HG03571 (cell line): Measurements from ENCODE around the gene C11orf91.
"Not testable (repeated sequence)": the region's sequence is repeated elsewhere in the genome, so short reads cannot be mapped to it uniquely, and the experiment has no call there.

Source experiments
- ATAC-seq: cut with Tn5 transposase; IDR thresholded peaks from one replicate; pipeline ENCODE4 v1.9.1; 2021; ENCODE audit not compliant: unreplicated experiment

Gene C11orf91

DNA sequence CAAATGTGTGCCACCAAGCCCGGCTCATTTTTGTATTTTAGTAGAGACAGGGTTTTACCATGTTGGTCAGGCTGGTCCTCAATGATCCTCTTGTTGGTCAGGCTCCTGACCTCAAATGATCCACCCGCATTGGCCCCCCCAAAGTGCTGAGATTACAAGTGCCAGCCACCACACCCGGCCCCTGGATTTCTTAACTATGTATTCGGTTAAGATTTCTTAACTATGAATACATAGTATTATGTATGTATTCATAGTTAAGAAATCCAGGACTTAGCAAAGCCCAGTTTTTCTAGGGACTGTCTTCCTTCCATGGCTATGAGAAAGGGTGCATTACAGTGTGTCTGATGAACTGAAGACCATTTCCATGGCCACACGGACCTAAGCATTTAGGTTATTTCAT is 1.7 kb downstream of the C11orf91 start:
- no peak for ATAC-seq

DNA sequence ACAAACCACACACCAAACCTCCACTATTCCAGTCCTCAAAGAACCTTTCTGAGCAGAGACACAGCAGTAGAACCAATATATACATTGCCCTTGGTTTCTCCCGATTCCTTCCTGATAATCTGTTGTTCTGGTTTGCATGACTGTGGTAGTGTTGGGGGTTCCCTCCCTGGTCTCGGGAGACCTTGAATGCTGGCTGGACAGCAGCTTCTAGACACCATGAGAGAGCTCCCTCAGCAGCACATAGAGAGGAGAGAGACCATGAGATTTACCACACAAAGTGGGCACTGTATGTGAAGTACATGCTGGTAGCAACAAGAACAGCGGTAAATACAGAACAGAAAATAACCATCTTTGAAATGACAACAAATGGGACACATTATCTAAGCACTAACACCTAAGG is 2.6 kb downstream of the C11orf91 start:
- ATAC-seq = no peak

- ATAC-seq = no peak
Observed at GRCh38 chr11:33696931-33697638, 3.5 kb downstream of the C11orf91 start.

DNA sequence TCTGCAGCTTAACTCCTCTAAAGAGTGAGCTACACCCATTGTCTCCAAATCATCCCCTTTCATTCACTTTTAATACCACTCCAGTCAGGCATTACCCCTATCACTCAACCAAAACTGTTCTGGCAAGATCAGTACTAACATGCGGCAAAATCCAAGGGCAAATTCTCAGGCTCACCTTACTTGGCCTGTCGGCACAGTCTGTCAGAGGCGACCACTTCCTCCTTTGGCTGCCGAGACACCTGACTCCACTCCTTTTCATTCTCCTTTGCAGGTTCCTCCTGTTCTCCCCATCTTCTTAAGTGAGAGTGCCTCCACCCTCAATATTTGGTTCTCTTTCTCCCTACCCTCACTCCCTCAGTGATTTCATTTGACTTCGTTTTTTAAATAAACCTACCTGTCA is 4.2 kb downstream of the C11orf91 start:
- no peak for ATAC-seq

GRCh38 chr11:33695051-33695566 is 5.5 kb downstream of the C11orf91 start:
- no peak for ATAC-seq

DNA sequence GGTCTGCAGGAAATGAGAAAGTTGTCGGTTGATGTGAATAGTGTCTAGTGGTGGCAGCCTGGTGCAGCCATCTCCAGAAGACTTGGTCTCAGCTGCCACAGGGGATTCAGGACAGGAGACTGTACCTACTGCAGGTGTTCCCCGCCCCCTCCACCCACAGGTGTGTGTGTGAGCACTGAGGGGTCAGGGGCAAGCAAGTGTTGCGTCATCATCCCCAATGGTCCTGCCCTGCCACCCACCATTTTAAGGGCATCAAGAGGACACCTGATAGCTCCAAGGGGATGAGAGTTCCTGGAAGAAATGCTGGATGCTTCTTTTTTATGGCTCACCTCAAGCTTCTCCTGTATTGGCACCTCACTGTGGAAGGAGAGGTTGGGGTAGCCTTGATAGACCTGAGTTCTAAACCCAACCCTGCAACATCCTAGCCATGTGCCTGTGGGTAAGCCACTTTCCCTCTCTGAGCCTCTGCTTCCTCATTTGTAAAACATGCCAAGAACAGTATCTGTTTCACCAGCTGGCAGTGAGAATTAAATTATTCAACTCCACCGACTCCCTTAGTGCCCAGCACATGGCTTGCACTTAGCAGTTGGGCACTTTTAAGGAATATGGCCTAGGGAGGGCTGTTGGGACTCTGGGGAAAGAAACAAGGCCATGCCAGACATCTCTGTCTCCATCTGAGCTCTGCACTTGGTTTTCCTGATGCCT is 6.1 kb downstream of the C11orf91 start:
- no peak for ATAC-seq

DNA sequence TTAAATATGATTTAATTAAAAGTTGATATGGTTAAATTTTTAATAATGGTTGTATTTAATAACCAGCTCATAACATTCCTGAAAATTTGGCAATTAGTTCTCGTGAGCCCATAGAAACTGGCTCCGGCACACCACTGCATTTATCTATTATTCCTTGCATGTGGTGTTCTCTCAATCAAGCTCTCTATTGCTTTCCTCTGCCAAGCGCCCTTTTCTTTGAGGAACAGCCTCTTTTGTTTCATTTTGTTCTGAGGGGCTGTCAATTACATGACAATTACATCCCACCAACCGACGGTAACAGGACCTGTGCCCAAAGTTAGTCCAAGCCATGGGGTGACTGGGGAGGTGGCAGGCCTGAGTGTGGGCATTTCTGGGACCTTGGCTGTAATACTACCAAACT is 8.1 kb downstream of the C11orf91 start:
- no peak for ATAC-seq

- ATAC-seq = no peak
Observed at GRCh38 chr11:33692013-33692504, 8.6 kb downstream of the C11orf91 start.

- no peak for ATAC-seq
Observed at GRCh38 chr11:33691066-33691864, 9.4 kb downstream of the C11orf91 start.

DNA sequence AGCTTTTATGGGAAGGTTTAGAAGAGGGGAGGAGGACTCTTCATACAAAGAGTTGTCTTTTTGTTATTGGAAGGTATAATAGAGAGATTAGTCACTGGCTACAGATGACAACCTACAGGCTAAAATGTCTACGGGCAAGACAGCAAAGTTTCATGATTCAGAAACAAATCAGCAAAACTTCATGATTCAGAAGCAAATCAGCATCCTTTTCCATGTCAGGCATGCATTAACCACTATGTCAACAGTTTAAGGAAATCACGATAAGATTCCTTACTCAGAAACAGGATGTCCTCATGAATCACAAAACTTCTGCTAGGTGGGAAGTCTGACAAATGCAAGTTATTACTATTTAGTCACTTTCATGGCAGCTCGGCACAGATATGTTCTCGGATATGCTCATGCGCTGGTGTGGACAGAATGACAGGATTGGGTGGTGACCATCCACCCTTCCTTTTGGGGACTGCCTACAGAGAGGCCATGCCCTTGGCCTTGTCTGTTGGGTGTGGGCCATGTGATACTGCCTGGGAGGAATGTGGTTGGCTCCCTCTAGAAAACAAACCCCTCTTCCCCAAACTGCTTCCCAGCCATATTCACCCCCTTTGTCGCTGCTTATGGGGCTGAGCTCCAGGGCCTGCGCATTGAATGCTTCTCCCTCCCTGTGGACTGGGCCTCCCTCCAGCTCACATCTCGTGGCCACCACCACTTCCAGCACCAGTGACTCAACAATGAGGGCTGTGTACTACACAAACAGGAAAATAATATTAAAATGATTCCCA is 10.1 kb downstream of the C11orf91 start:
- no peak for ATAC-seq

- ATAC-seq = no peak
Observed at GRCh38 chr11:33689501-33689900, 11.1 kb downstream of the C11orf91 start.

GRCh38 chr11:33689085-33689484 is 11.5 kb downstream of the C11orf91 start:
- ATAC-seq = no peak

DNA sequence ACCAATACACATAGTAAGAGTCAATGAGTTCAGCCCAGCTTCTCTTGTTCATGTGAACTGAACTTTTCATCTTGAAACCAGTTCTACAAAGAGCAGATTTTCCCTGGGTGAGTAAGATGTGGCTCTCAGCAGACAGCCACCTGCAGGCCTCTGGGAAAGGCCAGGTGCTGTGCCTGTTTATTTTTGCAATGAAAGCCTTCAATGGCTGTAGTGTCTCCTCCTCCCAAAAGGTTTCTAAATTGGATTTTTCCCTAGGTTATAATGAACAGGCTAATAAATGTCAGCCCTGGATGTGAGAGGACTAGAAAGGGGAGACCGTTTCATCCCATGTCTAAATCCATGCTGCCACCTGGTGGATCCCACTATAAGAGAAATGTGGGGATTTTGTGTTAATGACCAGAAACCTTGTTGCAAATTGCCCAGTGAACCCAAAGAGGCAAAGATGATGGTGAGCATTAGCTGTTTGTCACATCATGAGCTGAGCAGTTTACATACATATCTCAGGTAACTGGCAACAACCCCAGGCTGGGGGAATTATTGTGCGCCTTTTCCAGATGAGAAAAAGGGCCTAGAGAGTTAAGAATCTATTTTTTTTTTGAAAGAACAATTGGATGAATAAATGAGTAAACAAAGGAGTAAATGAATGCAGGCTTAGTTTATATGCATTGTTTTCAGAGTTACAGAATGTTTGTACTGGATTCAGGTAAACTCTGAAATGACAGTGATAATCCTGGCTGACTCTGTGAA is 12.7 kb downstream of the C11orf91 start:
- no peak for ATAC-seq

GRCh38 chr11:33685082-33685481 is 15.5 kb downstream of the C11orf91 start:
- ATAC-seq = no peak

GRCh38 chr11:33684003-33684706 is 16.5 kb downstream of the C11orf91 start:
- ATAC-seq = no peak

- no peak for ATAC-seq
Observed at GRCh38 chr11:33682446-33682845, 18.2 kb downstream of the C11orf91 start.

GRCh38 chr11:33682019-33682418 is 18.6 kb downstream of the C11orf91 start:
- ATAC-seq = no peak

GRCh38 chr11:33678616-33679015 is 22.0 kb downstream of the C11orf91 start:
- not testable (repeated sequence) for ATAC-seq

GRCh38 chr11:33674035-33674814 is 26.4 kb downstream of the C11orf91 start:
- ATAC-seq = no peak
